Sigmoid colon (tissue), 7 donors: ENCODE measurements around the gene SUPT5H. TPM values are rescaled to one million over a fixed set of nuclear protein-coding genes. Genes with fewer than 3 reads are reported as not detected.
A peak's percentile ranks its signal among the peaks of the same experiment; 100 is the strongest.

ENCODE experiments used
- DNase-seq: peaks from one replicate; pipeline ENCODE4 v3.0.0-alpha.2; 2019
- H3K27ac ChIP-seq, 4 donors: fragments of 200-600 bp; sonication (generic); one replicate each; pipeline ENCODE4 v1.5.1; 2016 to 2019; ENCODE audit warnings: mild to moderate bottlenecking in 1 of 4
- H3K27me3 ChIP-seq, 3 donors: fragments of 200-600 bp; sonication (generic); one replicate each; pipeline ENCODE4 v1.5.1; 2019; ENCODE audit warnings: mild to moderate bottlenecking in 1 of 3
- H3K36me3 ChIP-seq, 4 donors: fragments of 200-600 bp; sonication (generic); one replicate each; pipeline ENCODE4 v1.5.1; 2016 to 2019
- H3K4me1 ChIP-seq, 4 donors: fragments of 200-600 bp; sonication (generic); one replicate each; pipeline ENCODE4 v1.5.1; 2017 to 2019
- H3K4me3 ChIP-seq, 4 donors: fragments of 200-600 bp; sonication (generic); one replicate each; pipeline ENCODE4 v1.5.1; 2017 to 2019; ENCODE audit warnings: mild to moderate bottlenecking in 2 of 4, moderate library complexity in 1 of 4
- H3K9me3 ChIP-seq, 4 donors: fragments of 200-600 bp in 3 of 4; sonication (generic) in 3 of 4; one replicate each; pipeline versions ENCODE4 v1.5.1 to v1.6.1; 2013 to 2019
- EP300 ChIP-seq, 4 donors: sonication (generic); formaldehyde crosslinking; IDR thresholded peaks; one replicate each; pipeline ENCODE4 v1.6.1; 2017; ENCODE audit warnings: antibody characterized with exemption in 4 of 4
- POLR2A ChIP-seq, 2 donors: fragments of 450-650 bp; IDR thresholded peaks; one replicate each; pipeline ENCODE4 v1.6.1; 2016; ENCODE audit warnings: antibody characterized with exemption in 2 of 2, mild to moderate bottlenecking in 2 of 2, moderate library complexity in 2 of 2
- POLR2AphosphoS5 ChIP-seq, 4 donors: sonication (generic); formaldehyde crosslinking; IDR thresholded peaks; one replicate each; pipeline ENCODE4 v1.6.1; 2017; ENCODE audit warnings: antibody characterized with exemption in 4 of 4
- WGBS, 2 donors: extraction: QIAGEN DNeasy Blood & Tissue Kit; methylation state at CpG; one replicate each; pipeline ENCODE4 v1.1.7; 2013; 5-methylcytosine and 5-hydroxymethylcytosine counted together
- intact Hi-C: fragments of 100-400 bp; cut with DNase I; formaldehyde crosslinking; loops from one replicate; pipeline ENCODE4 v1.15.1; 2023
- polyA plus RNA-seq, 3 donors: library from polyadenylated mRNA; stranded (reverse); fragments of 200-250 nt; gene quantifications; one replicate each; pipeline ENCODE4 v1.2.3, GENCODE V29; 2013
- total RNA-seq, 4 donors: library from RNA; depleted of rRNA; stranded (reverse); fragments of >200 nt; gene quantifications; one replicate each; pipeline ENCODE4 v1.1.0, GENCODE V29; 2016
- TF ChIP-seq, protein P1 (sequence below), 4 experiments: fragments of 450-650 bp in 3 of 4; fragments of 200-600 bp in 1 of 4; IDR thresholded peaks; one replicate each; pipeline ENCODE4 v1.5.1; 2016 to 2019; ENCODE audit warnings: antibody characterized with exemption in 4 of 4, mild to moderate bottlenecking in 3 of 4, moderate library complexity in 2 of 4
- donor health status: healthy with polysubstance abuse.
- donor health status: Bipolar disorder and iron deficiency.
- donor health status: healthy.

SUPT5H gene
- total and polyA plus RNA-seq, 7 donors, result 52.3 to 112 (median 77.1) TPM

DNA sequence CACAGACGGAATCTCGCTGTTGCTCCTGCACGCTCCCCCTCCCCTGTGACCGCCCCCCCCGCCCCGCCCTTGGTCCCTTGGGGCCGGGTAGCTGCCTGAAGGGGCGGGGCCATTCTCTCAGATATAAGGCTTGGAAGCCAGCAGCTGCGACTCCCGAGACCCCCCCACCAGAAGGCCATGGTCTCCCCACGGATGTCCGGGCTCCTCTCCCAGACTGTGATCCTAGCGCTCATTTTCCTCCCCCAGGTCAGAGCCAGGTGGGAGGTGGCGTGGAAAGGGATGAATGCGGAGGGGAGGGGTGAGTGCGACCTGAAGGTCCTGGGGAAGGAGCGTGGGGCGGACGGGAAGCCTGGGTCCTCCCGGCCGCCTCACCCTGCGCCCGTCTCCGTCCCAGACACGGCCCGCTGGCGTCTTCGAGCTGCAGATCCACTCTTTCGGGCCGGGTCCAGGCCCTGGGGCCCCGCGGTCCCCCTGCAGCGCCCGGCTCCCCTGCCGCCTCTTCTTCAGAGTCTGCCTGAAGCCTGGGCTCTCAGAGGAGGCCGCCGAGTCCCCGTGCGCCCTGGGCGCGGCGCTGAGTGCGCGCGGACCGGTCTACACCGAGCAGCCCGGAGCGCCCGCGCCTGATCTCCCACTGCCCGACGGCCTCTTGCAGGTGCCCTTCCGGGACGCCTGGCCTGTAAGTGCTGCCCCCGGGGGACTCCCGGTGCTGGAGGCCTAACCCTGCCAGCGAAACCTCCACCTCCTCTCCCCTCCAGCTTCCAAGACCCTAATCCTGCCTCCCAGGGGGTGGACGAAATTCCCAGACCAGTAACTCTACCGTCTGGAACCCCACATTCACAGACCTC lies 53.6 kb downstream of the SUPT5H start, which contains the start of gene DLL3:
Gene DLL3, plus strand, starts transcription at position 150 of the 845 bp plus-strand sequence. Its CDS starts 28 bp downstream, at position 178.
- peaks cover 0 to 27% (median 22%) of the 10 kb centered on the region in 4 donors for H3K4me1 ChIP-seq
- no peak for DNase-seq
- no peaks in the 10 kb centered on the region for H3K36me3 ChIP-seq
- H3K4me3 ChIP-seq, result peak within 1 kb of the TSS in 2 of 4 donors; percentile 6 to 17
- no peak within 1 kb of the TSS for H3K27ac ChIP-seq
- H3K27me3 ChIP-seq, result peaks cover 23 to 79% (median 63%) of the 10 kb centered on the region in 3 donors
- H3K9me3 ChIP-seq, result no peaks in the 10 kb centered on the region
- TF ChIP-seq EP300 (IDR thresholded peaks at IDR 0.05) (no peak), POLR2A (IDR thresholded peaks at IDR 0.05) (no peak), POLR2AphosphoS5 (IDR thresholded peaks at IDR 0.05) (no peak)
- TF ChIP-seq, protein P1, sequence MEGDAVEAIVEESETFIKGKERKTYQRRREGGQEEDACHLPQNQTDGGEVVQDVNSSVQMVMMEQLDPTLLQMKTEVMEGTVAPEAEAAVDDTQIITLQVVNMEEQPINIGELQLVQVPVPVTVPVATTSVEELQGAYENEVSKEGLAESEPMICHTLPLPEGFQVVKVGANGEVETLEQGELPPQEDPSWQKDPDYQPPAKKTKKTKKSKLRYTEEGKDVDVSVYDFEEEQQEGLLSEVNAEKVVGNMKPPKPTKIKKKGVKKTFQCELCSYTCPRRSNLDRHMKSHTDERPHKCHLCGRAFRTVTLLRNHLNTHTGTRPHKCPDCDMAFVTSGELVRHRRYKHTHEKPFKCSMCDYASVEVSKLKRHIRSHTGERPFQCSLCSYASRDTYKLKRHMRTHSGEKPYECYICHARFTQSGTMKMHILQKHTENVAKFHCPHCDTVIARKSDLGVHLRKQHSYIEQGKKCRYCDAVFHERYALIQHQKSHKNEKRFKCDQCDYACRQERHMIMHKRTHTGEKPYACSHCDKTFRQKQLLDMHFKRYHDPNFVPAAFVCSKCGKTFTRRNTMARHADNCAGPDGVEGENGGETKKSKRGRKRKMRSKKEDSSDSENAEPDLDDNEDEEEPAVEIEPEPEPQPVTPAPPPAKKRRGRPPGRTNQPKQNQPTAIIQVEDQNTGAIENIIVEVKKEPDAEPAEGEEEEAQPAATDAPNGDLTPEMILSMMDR (IDR thresholded peaks at IDR 0.05), result no peak
- 1 to 2% methylated on average over 60 of the region's 60 CpGs for WGBS, 2 donors
- intact Hi-C loops, result loop anchor here (5.0 kb wide), 1 partner anchor 33 kb away; the partner anchor contains the start of gene EID2B

DNA sequence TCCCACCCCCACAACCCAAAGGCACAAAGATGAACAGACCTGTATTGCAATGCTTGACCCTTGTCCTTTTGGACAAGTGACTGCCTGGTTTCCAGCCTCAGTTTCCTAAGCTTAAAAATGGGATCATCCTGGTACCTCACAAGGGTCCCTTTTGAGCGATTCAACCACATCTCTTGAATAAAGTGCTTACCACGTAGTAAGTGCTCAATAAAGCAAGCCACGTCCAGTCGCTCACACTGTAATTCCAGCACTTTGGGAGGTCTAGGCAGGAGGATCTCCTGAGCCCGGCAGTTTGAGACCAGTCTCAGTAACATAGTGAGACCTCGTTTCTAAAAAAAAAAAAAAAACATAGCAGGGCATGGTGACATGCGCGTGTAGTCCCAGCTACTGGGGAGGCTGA lies 54.5 kb downstream of the SUPT5H start:
- H3K27me3 ChIP-seq, result peaks cover 23 to 88% (median 72%) of the 10 kb centered on the region in 3 donors
- TF ChIP-seq POLR2AphosphoS5 (IDR thresholded peaks at IDR 0.05) (no peak), POLR2A (IDR thresholded peaks at IDR 0.05) (no peak), EP300 (IDR thresholded peaks at IDR 0.05) (no peak)
- TF ChIP-seq, protein P1 (IDR thresholded peaks at IDR 0.05), result no peak
- H3K9me3 ChIP-seq, result no peaks in the 10 kb centered on the region
- H3K4me3 ChIP-seq, result no peak overlapping the region
- no peak for DNase-seq
- WGBS, 2 donors, result 78 to 86% methylated on average over 8 of the region's 8 CpGs
- no peak overlapping the region for H3K27ac ChIP-seq
- peaks cover 0 to 27% (median 22%) of the 10 kb centered on the region in 4 donors for H3K4me1 ChIP-seq
- intact Hi-C loops, result loop anchor here (5.0 kb wide), 1 partner anchor 32 kb away; the partner anchor contains the start of gene EID2B
- no peaks in the 10 kb centered on the region for H3K36me3 ChIP-seq

DNA sequence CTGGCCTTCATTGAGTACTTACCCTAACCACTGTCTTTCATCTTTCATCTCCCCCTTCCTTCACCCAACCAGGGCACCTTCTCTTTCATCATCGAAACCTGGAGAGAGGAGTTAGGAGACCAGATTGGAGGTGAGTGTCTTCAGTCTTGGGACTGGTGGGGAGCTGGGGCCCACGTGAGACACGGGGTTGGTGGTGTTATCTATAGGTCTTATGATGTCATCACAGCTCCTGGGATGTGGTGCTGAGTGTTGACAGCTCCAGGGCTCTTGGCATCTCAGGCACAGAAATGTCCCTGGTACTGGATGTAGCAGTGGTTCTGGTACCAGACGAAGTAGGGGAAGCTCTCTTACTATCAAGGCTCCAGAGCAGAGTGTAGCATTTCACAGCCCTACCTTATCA lies 55.2 kb downstream of the SUPT5H start:
- Histone ChIP-seq H3K4me1 (peaks cover 0 to 27% (median 22%) of the 10 kb centered on the region in 4 donors), H3K4me3 (no peak overlapping the region), H3K9me3 (no peaks in the 10 kb centered on the region), H3K27me3 (peaks cover 26 to 94% (median 78%) of the 10 kb centered on the region in 3 donors), H3K36me3 (no peaks in the 10 kb centered on the region), H3K27ac (no peak overlapping the region)
- TF ChIP-seq, protein P1 (IDR thresholded peaks at IDR 0.05), result no peak
- TF ChIP-seq EP300 (IDR thresholded peaks at IDR 0.05) (no peak), POLR2A (IDR thresholded peaks at IDR 0.05) (no peak), POLR2AphosphoS5 (IDR thresholded peaks at IDR 0.05) (no peak)
- DNase-seq, result no peak
- 49 to 58% methylated on average over 4 of the region's 4 CpGs for WGBS, 2 donors
- intact Hi-C loops, result no loop called here

DNA sequence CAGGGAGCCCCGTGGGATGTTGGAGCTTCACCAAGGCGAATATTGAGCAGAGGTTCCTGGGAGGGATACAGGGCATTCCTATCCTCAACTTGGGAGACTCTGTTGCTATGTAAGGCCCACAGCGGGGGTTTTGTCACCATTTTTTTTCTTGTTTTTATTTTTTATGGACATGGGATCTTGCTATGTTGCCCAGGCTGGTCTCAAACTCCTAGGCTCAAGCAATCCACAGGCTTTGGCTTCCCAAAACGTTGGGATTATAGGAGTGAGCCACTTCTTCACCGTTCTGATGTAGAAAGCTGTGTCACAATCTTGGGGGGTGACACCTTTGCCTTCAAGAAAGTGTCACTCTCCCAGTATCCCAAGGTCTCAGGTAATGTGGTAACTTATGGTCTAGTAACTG lies 56.0 kb downstream of the SUPT5H start:
- DNase-seq, result no peak
- Histone ChIP-seq H3K27me3 (peaks cover 30 to 95% (median 80%) of the 10 kb centered on the region in 3 donors), H3K4me3 (no peak overlapping the region), H3K36me3 (no peaks in the 10 kb centered on the region), H3K27ac (no peak overlapping the region), H3K9me3 (no peaks in the 10 kb centered on the region), H3K4me1 (peaks cover 0 to 27% (median 22%) of the 10 kb centered on the region in 4 donors)
- 72 to 76% methylated on average over 5 of the region's 5 CpGs for WGBS, 2 donors
- TF ChIP-seq POLR2AphosphoS5 (IDR thresholded peaks at IDR 0.05) (no peak), POLR2A (IDR thresholded peaks at IDR 0.05) (no peak), EP300 (IDR thresholded peaks at IDR 0.05) (no peak)
- TF ChIP-seq, protein P1 (IDR thresholded peaks at IDR 0.05), result no peak
- intact Hi-C loops, result no loop called here
